Brain pericyte (primary cell): ENCODE data around the gene C11orf86.

Source experiments
- DNase-seq: peaks from one replicate; pipeline ENCODE4 v3.0.0-alpha.2; 2012; ENCODE audit warnings: low read depth, low spot score

Gene C11orf86

GRCh38 chr11:67024410-67024809, 49.3 kb downstream of the C11orf86 start:
- no peak for DNase-seq

- DNase-seq: no peak
Measured at GRCh38 chr11:67024966-67025365, 49.9 kb downstream of the C11orf86 start.

GRCh38 chr11:67025750-67026149, 50.6 kb downstream of the C11orf86 start:
- DNase-seq: no peak
